HG03139 (cell line): ENCODE measurements around the gene POU2F1.

Source experiments
- ATAC-seq: cut with Tn5 transposase; IDR thresholded peaks from one replicate; pipeline ENCODE4 v1.9.1; 2021; ENCODE audit not compliant: unreplicated experiment

The POU2F1 gene

GRCh38 chr1:167270349-167271092 is 49.8 kb downstream of the POU2F1 start:
- no peak for ATAC-seq

- no peak for ATAC-seq
Observed at GRCh38 chr1:167272369-167272957, 51.8 kb downstream of the POU2F1 start.

GRCh38 chr1:167273027-167273800 is 52.5 kb downstream of the POU2F1 start:
- no peak for ATAC-seq

GRCh38 chr1:167274061-167274460 is 53.4 kb downstream of the POU2F1 start:
- no peak for ATAC-seq

- peak; percentile 71 for ATAC-seq
Observed at GRCh38 chr1:167276969-167277368, 56.3 kb downstream of the POU2F1 start.

GRCh38 chr1:167278497-167278896 is 57.8 kb downstream of the POU2F1 start:
- no peak for ATAC-seq

- ATAC-seq, result no peak
Observed at GRCh38 chr1:167280912-167281311, 60.2 kb downstream of the POU2F1 start.

- no peak for ATAC-seq
Observed at GRCh38 chr1:167288390-167289074, 67.8 kb downstream of the POU2F1 start.

GRCh38 chr1:167289075-167289442 is 68.4 kb downstream of the POU2F1 start:
- ATAC-seq, result no peak

- ATAC-seq, result no peak
Observed at GRCh38 chr1:167289966-167290365, 69.3 kb downstream of the POU2F1 start.

- no peak for ATAC-seq
Observed at GRCh38 chr1:167291539-167292185, 71.0 kb downstream of the POU2F1 start.

GRCh38 chr1:167292216-167292615 is 71.5 kb downstream of the POU2F1 start:
- no peak for ATAC-seq

- no peak for ATAC-seq
Observed at GRCh38 chr1:167293057-167293456, 72.4 kb downstream of the POU2F1 start.

- ATAC-seq, result no peak
Observed at GRCh38 chr1:167294528-167294927, 73.8 kb downstream of the POU2F1 start.

GRCh38 chr1:167297222-167298214 is 76.8 kb downstream of the POU2F1 start:
- no peak for ATAC-seq

GRCh38 chr1:167298325-167298724 is 77.6 kb downstream of the POU2F1 start:
- ATAC-seq, result no peak

- ATAC-seq, result no peak
Observed at GRCh38 chr1:167301355-167301754, 80.7 kb downstream of the POU2F1 start.

GRCh38 chr1:167304165-167304564 is 83.5 kb downstream of the POU2F1 start:
- no peak for ATAC-seq

- ATAC-seq, result no peak
Observed at GRCh38 chr1:167305059-167305705, 84.5 kb downstream of the POU2F1 start.
